GM10248 (cell line): ENCODE data around the gene DERA.
A peak's percentile ranks its signal among the peaks of the same experiment; 100 is the strongest.

Experiments
- CTCF ChIA-PET: fragments of 300-600 bp; sonication (Branson Sonifier 250); formaldehyde crosslinking; extraction: SDS; loops from one replicate; lab custom pipeline; 2021; ENCODE audit warnings: antibody characterized with exemption; lab: Yijun Ruan, JAX
- POLR2A ChIA-PET: fragments of 350-650 bp; sonication (Branson Sonifier 250); formaldehyde crosslinking; extraction: SDS; loops from one replicate; lab custom pipeline; 2020; ENCODE audit warnings: antibody characterized with exemption; lab: Yijun Ruan, JAX
- DNase-seq: peaks from one replicate; pipeline ENCODE4 v3.0.0; 2012; ENCODE audit errors: extremely low spot score
- CTCF ChIP-seq: IDR thresholded peaks from 2 replicates; pipeline ENCODE4 v1.5.1; 2012; ENCODE audit warnings: mild to moderate bottlenecking, low read depth; ENCODE audit errors: extremely low read depth, missing control alignments, control extremely low read depth

DERA gene

GRCh38 chr12:15919418-15919817 lies 8.3 kb downstream of the DERA start:
- CTCF ChIA-PET = interaction anchor here (2.1 to 3.4 kb wide), 2 partner anchors 20 to 335 kb away, joined by 5 to 15 read pairs; no protein-coding TSS in a partner anchor

GRCh38 chr12:15924956-15925355 lies 13.8 kb downstream of the DERA start:
- CTCF ChIA-PET = interaction anchor here (0.9 kb wide), 1 partner anchor 14 kb away, joined by 3 read pairs; the partner anchor contains the start of gene DERA

More at GRCh38 chr12:15919418-15919817, 8.3 kb downstream of the DERA start:
- TF ChIP-seq CTCF = no peak
- no peak for DNase-seq
- POLR2A ChIA-PET = no interaction called here

GRCh38 chr12:15928346-15928745 lies 17.2 kb downstream of the DERA start:
- POLR2A ChIA-PET = no interaction called here
- DNase-seq = no peak
- CTCF ChIA-PET = interaction anchor here (0.9 to 3.3 kb wide), 4 partner anchors 11 to 18 kb away, joined by 3 to 15 read pairs (median 3); partner anchors contain the start of gene DERA
- TF ChIP-seq CTCF = no peak

More at GRCh38 chr12:15924956-15925355, 13.8 kb downstream of the DERA start:
- no peak for TF ChIP-seq CTCF
- POLR2A ChIA-PET = no interaction called here
- DNase-seq = no peak

GRCh38 chr12:15928870-15929571 lies 17.9 kb downstream of the DERA start:
- ChIA-PET POLR2A (no interaction called here), CTCF (interaction anchor here (0.9 to 3.3 kb wide), 7 partner anchors 9 to 30 kb away, joined by 3 to 15 read pairs (median 3); partner anchors contain the start of gene DERA)
- TF ChIP-seq CTCF = no peak
- no peak for DNase-seq

- no peak for DNase-seq
- ChIA-PET POLR2A (no interaction called here), CTCF (interaction anchor here (0.8 to 1.4 kb wide), 4 partner anchors 8 to 21 kb away, joined by 3 to 4 read pairs (median 3); no protein-coding TSS in a partner anchor)
- TF ChIP-seq CTCF = peak; percentile 22
These were observed 20.5 kb downstream of the DERA start for GRCh38 chr12:15931590-15932053.

GRCh38 chr12:15932327-15932726 lies 21.2 kb downstream of the DERA start:
- no peak for TF ChIP-seq CTCF
- DNase-seq = no peak
- CTCF ChIA-PET = interaction anchor here (1.4 kb wide), 1 partner anchor 10 kb away, joined by 4 read pairs; no protein-coding TSS in a partner anchor
- POLR2A ChIA-PET = no interaction called here
